DND-41 (cell line): ENCODE results near the gene PPP1R1B.

Source experiments
- EZH2 ChIP-seq: IDR thresholded peaks from 3 replicates; pipeline ENCODE4 v1.6.1; 2012; ENCODE audit warnings: borderline replicate concordance, low read depth, mild to moderate bottlenecking, moderate library complexity, low read length, inconsistent platforms; ENCODE audit not compliant: severe bottlenecking
- TF ChIP-seq, protein P1 (sequence below): IDR thresholded peaks from 2 replicates; pipeline ENCODE4 v1.5.1; 2012; ENCODE audit warnings: borderline replicate concordance, low read length, moderate library complexity, mild to moderate bottlenecking; ENCODE audit not compliant: poor library complexity, severe bottlenecking; ENCODE audit errors: extremely low read depth

DNA sequence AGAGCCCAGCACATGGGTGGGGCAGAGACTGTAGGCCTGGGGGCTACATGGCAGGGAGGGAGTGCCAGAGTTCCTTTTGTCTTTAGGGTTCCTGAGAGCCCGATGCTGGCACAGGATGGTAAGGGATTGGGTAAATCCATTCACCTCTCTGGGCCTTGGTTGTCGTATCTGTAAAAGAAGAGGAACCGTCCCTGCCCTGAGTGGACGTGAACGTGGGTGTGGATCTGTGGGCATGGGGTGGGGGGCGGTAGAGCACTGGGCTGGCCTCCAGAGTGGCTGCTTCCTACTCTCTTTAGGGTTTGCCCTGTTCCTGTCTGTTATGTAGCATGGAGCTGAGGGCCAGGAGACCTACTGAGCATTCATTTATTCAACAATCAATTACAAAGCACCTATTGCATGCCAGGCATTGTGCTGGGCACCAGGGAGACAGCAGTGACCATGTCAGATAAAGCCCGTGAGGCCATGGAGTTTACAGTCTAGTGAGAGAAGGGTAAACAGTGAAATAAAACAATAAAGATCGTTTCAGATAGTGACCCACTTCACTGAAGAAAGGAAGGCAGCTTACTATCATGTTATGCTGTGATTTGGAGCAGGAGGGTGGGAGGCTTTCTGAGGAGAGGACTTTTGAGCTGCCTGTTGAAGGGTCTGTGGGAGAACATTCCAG, 25.3 kb downstream of the PPP1R1B start:
- TF ChIP-seq, protein P1, sequence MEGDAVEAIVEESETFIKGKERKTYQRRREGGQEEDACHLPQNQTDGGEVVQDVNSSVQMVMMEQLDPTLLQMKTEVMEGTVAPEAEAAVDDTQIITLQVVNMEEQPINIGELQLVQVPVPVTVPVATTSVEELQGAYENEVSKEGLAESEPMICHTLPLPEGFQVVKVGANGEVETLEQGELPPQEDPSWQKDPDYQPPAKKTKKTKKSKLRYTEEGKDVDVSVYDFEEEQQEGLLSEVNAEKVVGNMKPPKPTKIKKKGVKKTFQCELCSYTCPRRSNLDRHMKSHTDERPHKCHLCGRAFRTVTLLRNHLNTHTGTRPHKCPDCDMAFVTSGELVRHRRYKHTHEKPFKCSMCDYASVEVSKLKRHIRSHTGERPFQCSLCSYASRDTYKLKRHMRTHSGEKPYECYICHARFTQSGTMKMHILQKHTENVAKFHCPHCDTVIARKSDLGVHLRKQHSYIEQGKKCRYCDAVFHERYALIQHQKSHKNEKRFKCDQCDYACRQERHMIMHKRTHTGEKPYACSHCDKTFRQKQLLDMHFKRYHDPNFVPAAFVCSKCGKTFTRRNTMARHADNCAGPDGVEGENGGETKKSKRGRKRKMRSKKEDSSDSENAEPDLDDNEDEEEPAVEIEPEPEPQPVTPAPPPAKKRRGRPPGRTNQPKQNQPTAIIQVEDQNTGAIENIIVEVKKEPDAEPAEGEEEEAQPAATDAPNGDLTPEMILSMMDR = no peak
- TF ChIP-seq EZH2 = no peak
